ENCODE data around the gene SLC22A31.

SLC22A31 gene

GRCh38 chr16:89199241-89200123 is 855 bp downstream of the SLC22A31 start:
- no peak for DNase-seq
- no peak overlapping the region for H3K4me3 ChIP-seq (ENCODE audit: low read depth, low read length)
- H3K36me3 ChIP-seq: no peaks in the 10 kb centered on the region
- TF ChIP-seq CTCF (IDR thresholded peaks at IDR 0.05; ENCODE audit: low read depth, low read length): no peak
- peaks cover 51% of the 10 kb centered on the region for H3K27me3 ChIP-seq
- peaks cover 3% of the 10 kb centered on the region; the same call in 1 of the 2 replicates for H3K9me3 ChIP-seq
- H3K4me1 ChIP-seq: no peaks in the 10 kb centered on the region

GRCh38 chr16:89198417-89199240 is 1.7 kb downstream of the SLC22A31 start:
- no peak for DNase-seq
- peaks cover 3% of the 10 kb centered on the region; the same call in 1 of the 2 replicates for H3K9me3 ChIP-seq
- H3K36me3 ChIP-seq: no peaks in the 10 kb centered on the region
- H3K4me1 ChIP-seq: no peaks in the 10 kb centered on the region
- peaks cover 42% of the 10 kb centered on the region for H3K27me3 ChIP-seq
- H3K4me3 ChIP-seq (ENCODE audit: low read depth, low read length): no peak overlapping the region
- no peak for TF ChIP-seq CTCF (IDR thresholded peaks at IDR 0.05; ENCODE audit: low read depth, low read length)

- Histone ChIP-seq H3K9me3 (peaks cover 3% of the 10 kb centered on the region; the same call in 1 of the 2 replicates), H3K36me3 (no peaks in the 10 kb centered on the region), H3K4me1 (no peaks in the 10 kb centered on the region), H3K27me3 (peaks cover 34% of the 10 kb centered on the region), H3K4me3 (ENCODE audit: low read depth, low read length) (no peak overlapping the region)
- no peak for TF ChIP-seq CTCF (IDR thresholded peaks at IDR 0.05; ENCODE audit: low read depth, low read length)
- no peak for DNase-seq
Observed at GRCh38 chr16:89197633-89198416, 2.5 kb downstream of the SLC22A31 start.

- no peaks in the 10 kb centered on the region for H3K9me3 ChIP-seq
- no peak for TF ChIP-seq CTCF (IDR thresholded peaks at IDR 0.05; ENCODE audit: low read depth, low read length)
- H3K4me3 ChIP-seq (ENCODE audit: low read depth, low read length): no peak overlapping the region
- H3K27me3 ChIP-seq: peaks cover 29% of the 10 kb centered on the region
- H3K36me3 ChIP-seq: no peaks in the 10 kb centered on the region
- H3K4me1 ChIP-seq: no peaks in the 10 kb centered on the region
- DNase-seq: no peak
Observed at GRCh38 chr16:89197033-89197632, 3.2 kb downstream of the SLC22A31 start.

- Histone ChIP-seq H3K36me3 (no peaks in the 10 kb centered on the region), H3K9me3 (no peaks in the 10 kb centered on the region), H3K4me1 (no peaks in the 10 kb centered on the region), H3K27me3 (peaks cover 27% of the 10 kb centered on the region), H3K4me3 (ENCODE audit: low read depth, low read length) (no peak overlapping the region)
- DNase-seq: no peak
- TF ChIP-seq CTCF (IDR thresholded peaks at IDR 0.05; ENCODE audit: low read depth, low read length): no peak
Observed at GRCh38 chr16:89195521-89196171, 4.7 kb downstream of the SLC22A31 start.

Data from BE2C (cell line).